H1 (cell line): ENCODE measurements around the gene SFTPB.

Experiments used
- CEBPB ChIP-seq: IDR thresholded peaks from 2 replicates; pipeline ENCODE4 v1.6.1; 2012; ENCODE audit warnings: low read depth, low read length
- EZH2 ChIP-seq: fragments of 200-600 bp; sonication (generic); IDR thresholded peaks from 2 replicates; pipeline ENCODE4 v1.7.1; 2012; ENCODE audit warnings: low read depth, mild to moderate bottlenecking, moderate library complexity, low read length, inconsistent platforms; ENCODE audit not compliant: severe bottlenecking
- GABPA ChIP-seq: IDR thresholded peaks from 2 replicates; pipeline ENCODE4 v1.6.1; 2011; ENCODE audit warnings: mild to moderate bottlenecking, low read length, moderate library complexity, borderline replicate concordance; ENCODE audit not compliant: insufficient read depth
- HDAC2 ChIP-seq, 2 experiments: fragments of 300-600 bp in 1 of 2; sonication (generic) in 1 of 2; IDR thresholded peaks; 2 replicates each; pipeline ENCODE4 v1.6.1; 2011 to 2012; ENCODE audit warnings: low read depth in 2 of 2, low read length in 2 of 2, mild to moderate bottlenecking in 2 of 2, moderate library complexity in 2 of 2, borderline replicate concordance in 1 of 2, inconsistent platforms in 1 of 2
- JUND ChIP-seq: IDR thresholded peaks from 2 replicates; pipeline ENCODE4 v1.6.1; 2011; ENCODE audit warnings: mild to moderate bottlenecking, improper control_type of control experiment, low read length
- RNF2 ChIP-seq: fragments of 200-900, 300-1000 bp; sonication (generic); IDR thresholded peaks from 2 replicates; pipeline ENCODE4 v1.7.1; 2016; ENCODE audit warnings: borderline replicate concordance, low read depth, mild to moderate bottlenecking, antibody characterized with exemption, low read length; ENCODE audit not compliant: poor library complexity, severe bottlenecking; ENCODE audit errors: missing control alignments
- RXRA ChIP-seq: IDR thresholded peaks from 2 replicates; pipeline ENCODE4 v1.6.1; 2011; ENCODE audit warnings: low read depth, mild to moderate bottlenecking, low read length, moderate library complexity; ENCODE audit not compliant: insufficient read depth
- SRF ChIP-seq: IDR thresholded peaks from 2 replicates; pipeline ENCODE4 v1.6.1; 2011; ENCODE audit warnings: mild to moderate bottlenecking, low read depth, low read length, moderate library complexity
- TAF1 ChIP-seq: IDR thresholded peaks from 2 replicates; pipeline ENCODE4 v1.6.1; 2011; ENCODE audit warnings: mild to moderate bottlenecking, low read depth, low read length
- TF ChIP-seq, protein P1 (sequence below), 3 experiments: IDR thresholded peaks; 1 replicate in 2 of 3; 2 replicates in 1 of 3; pipeline versions ENCODE4 v1.5.1 to v1.6.1; 2011; ENCODE audit warnings: low read length in 3 of 3, mild to moderate bottlenecking in 3 of 3, inconsistent platforms in 2 of 3, low read depth in 1 of 3, moderate library complexity in 1 of 3; ENCODE audit not compliant: insufficient read depth in 1 of 3; ENCODE audit errors: control extremely low read depth in 1 of 3

- TF ChIP-seq TAF1, result no peak
- no peak for TF ChIP-seq SRF
- TF ChIP-seq, protein P1, sequence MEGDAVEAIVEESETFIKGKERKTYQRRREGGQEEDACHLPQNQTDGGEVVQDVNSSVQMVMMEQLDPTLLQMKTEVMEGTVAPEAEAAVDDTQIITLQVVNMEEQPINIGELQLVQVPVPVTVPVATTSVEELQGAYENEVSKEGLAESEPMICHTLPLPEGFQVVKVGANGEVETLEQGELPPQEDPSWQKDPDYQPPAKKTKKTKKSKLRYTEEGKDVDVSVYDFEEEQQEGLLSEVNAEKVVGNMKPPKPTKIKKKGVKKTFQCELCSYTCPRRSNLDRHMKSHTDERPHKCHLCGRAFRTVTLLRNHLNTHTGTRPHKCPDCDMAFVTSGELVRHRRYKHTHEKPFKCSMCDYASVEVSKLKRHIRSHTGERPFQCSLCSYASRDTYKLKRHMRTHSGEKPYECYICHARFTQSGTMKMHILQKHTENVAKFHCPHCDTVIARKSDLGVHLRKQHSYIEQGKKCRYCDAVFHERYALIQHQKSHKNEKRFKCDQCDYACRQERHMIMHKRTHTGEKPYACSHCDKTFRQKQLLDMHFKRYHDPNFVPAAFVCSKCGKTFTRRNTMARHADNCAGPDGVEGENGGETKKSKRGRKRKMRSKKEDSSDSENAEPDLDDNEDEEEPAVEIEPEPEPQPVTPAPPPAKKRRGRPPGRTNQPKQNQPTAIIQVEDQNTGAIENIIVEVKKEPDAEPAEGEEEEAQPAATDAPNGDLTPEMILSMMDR (IDR thresholded peaks at IDR 0.05; ENCODE audit: control extremely low read depth in 1 of 3, insufficient read depth in 1 of 3, low read depth in 1 of 3, low read length in 3 of 3), result peak; percentile 95 to 99 (median 98)
- TF ChIP-seq GABPA, result 0 out of 2 replicates have a peak, but pooled peaks have one; percentile 42
- no peak for TF ChIP-seq EZH2
- TF ChIP-seq RNF2, result no peak
- TF ChIP-seq JUND, result no peak
- TF ChIP-seq CEBPB, result no peak
- TF ChIP-seq RXRA, result no peak
- TF ChIP-seq HDAC2 (IDR thresholded peaks at IDR 0.05; ENCODE audit: borderline replicate concordance in 1 of 2, low read depth in 2 of 2, low read length in 2 of 2), result no peak
These were observed 11.0 kb upstream of the SFTPB start for GRCh38 chr2:85678794-85679672.
